Central memory CD8-positive, alpha-beta T cell (primary cell): ENCODE data around the gene SIGLEC5.

Source experiments
- ATAC-seq: fragments of 150-1000 bp; cut with Tn5 transposase; replicated peaks from 2 replicates; pipeline ENCODE4 v1.10.0; 2022; ENCODE audit warnings: mild to moderate bottlenecking, moderate FRiP score, moderate number of reproducible peaks; ENCODE audit not compliant: poor library complexity, severe bottlenecking; ENCODE audit errors: extremely low read depth
- DNase-seq, 2 donors: peaks; one replicate each; pipeline ENCODE4 v3.0.0; 2021; ENCODE audit warnings: low spot score in 2 of 2
- H3K27ac Mint-ChIP-seq: one replicate; pipeline ENCODE4 v1.8.0; 2022; ENCODE audit warnings: low read depth, mild to moderate bottlenecking, moderate library complexity, mixed read lengths
- H3K27me3 Mint-ChIP-seq: one replicate; pipeline ENCODE4 v1.8.0; 2022; ENCODE audit warnings: mixed read lengths
- H3K36me3 Mint-ChIP-seq: one replicate; pipeline ENCODE4 v1.8.0; 2022; ENCODE audit warnings: mild to moderate bottlenecking, moderate library complexity, mixed read lengths; ENCODE audit not compliant: insufficient read depth
- H3K4me1 Mint-ChIP-seq: one replicate; pipeline ENCODE4 v1.8.0; 2022; ENCODE audit warnings: mixed read lengths
- H3K4me3 Mint-ChIP-seq: one replicate; pipeline ENCODE4 v1.8.0; 2022; ENCODE audit warnings: mild to moderate bottlenecking, moderate library complexity, mixed read lengths
- H3K9me3 Mint-ChIP-seq: one replicate; pipeline ENCODE4 v1.8.0; 2022; ENCODE audit warnings: mixed read lengths

SIGLEC5 gene

GRCh38 chr19:51615991-51616390, 14.2 kb downstream of the SIGLEC5 start:
- no peak for DNase-seq

GRCh38 chr19:51614789-51615188, 15.4 kb downstream of the SIGLEC5 start:
- Mint-ChIP-seq H3K9me3 (peaks cover 7% of the 10 kb centered on the region), H3K36me3 (no peaks in the 10 kb centered on the region), H3K27ac (no peak overlapping the region), H3K4me3 (no peak overlapping the region), H3K27me3 (peaks cover 27% of the 10 kb centered on the region), H3K4me1 (no peaks in the 10 kb centered on the region)
- ATAC-seq, result no peak
- DNase-seq, result no peak

More at GRCh38 chr19:51615991-51616390, 14.2 kb downstream of the SIGLEC5 start:
- no peaks in the 10 kb centered on the region for H3K36me3 Mint-ChIP-seq
- H3K4me1 Mint-ChIP-seq, result no peaks in the 10 kb centered on the region
- H3K27ac Mint-ChIP-seq, result no peak overlapping the region
- peaks cover 27% of the 10 kb centered on the region for H3K27me3 Mint-ChIP-seq
- no peak overlapping the region for H3K4me3 Mint-ChIP-seq
- ATAC-seq, result no peak
- H3K9me3 Mint-ChIP-seq, result peaks cover 7% of the 10 kb centered on the region

DNA sequence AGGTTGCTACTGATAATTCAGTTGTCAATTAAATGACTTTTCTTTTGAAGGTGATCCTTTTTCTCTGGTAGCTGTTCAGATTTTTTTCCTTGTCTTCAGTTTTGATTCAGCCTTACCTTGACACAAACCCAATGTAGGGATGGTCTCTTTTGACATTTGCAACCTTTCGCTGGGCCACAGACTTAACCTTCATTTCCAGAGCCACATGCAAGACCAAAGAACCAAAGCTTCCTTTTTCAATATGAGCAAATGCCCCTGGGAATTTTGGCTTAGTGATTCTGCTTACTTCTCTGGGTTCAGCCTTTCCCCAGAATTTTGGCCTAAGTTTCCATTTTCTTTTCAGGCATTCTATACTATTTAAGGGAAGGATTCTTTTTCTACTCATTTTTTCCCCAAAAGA, 19.6 kb downstream of the SIGLEC5 start:
- peaks cover 27% of the 10 kb centered on the region for H3K27me3 Mint-ChIP-seq
- no peak overlapping the region for H3K4me3 Mint-ChIP-seq
- peaks cover 14% of the 10 kb centered on the region for H3K9me3 Mint-ChIP-seq

DNA sequence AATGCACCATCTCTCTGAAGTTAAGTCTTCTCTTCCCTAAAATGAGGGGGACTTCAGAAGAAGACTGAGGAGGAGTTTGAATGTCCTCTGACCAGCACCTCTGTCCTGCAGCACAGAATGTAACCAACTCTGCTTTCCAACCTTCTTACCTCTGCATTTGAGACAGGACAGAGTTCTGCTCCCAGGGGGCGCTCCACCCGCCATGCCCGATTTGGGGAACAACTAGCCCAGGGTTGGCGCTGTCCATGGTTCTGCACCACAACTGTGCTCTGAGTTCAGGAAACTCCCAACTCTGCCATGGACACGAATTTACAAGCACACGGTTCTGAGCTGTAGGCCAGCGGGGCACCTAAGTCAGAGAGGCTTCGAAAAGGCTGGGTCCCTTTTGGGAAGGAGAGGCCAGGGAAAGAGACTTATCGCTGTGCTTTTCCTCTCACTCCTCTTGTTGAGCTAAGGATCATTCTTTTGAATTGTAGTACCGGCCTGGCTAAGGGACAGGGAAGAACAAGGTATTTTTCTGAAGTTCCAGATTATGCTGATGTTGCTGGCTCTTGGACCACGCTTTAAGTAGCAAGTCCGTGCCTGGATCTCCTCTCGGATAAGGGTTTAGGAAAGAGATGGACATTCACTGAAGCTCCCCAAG, 22.2 kb downstream of the SIGLEC5 start:
- Mint-ChIP-seq H3K36me3 (no peaks in the 10 kb centered on the region), H3K9me3 (peaks cover 14% of the 10 kb centered on the region), H3K4me3 (no peak overlapping the region), H3K4me1 (peaks cover 7% of the 10 kb centered on the region), H3K27ac (no peak overlapping the region), H3K27me3 (peaks cover 9% of the 10 kb centered on the region)
- ATAC-seq (no peak), DNase-seq (no peak)

More for the DNA sequence above, 19.6 kb downstream of the SIGLEC5 start:
- Mint-ChIP-seq H3K4me1 (peaks cover 7% of the 10 kb centered on the region), H3K27ac (no peak overlapping the region), H3K36me3 (no peaks in the 10 kb centered on the region)
- ATAC-seq (no peak), DNase-seq (no peak)

- Mint-ChIP-seq H3K4me1 (peaks cover 11% of the 10 kb centered on the region), H3K9me3 (peaks cover 7% of the 10 kb centered on the region), H3K27ac (no peak overlapping the region), H3K27me3 (no peaks in the 10 kb centered on the region), H3K36me3 (no peaks in the 10 kb centered on the region), H3K4me3 (no peak overlapping the region)
- ATAC-seq (peak; percentile 52), DNase-seq (no peak)
Measured at GRCh38 chr19:51607077-51607476, 23.1 kb downstream of the SIGLEC5 start.

- ATAC-seq (no peak), DNase-seq (no peak)
- H3K9me3 Mint-ChIP-seq, result peaks cover 3% of the 10 kb centered on the region
- H3K4me1 Mint-ChIP-seq, result peaks cover 8% of the 10 kb centered on the region
- H3K27ac Mint-ChIP-seq, result no peak overlapping the region
- peak overlapping the region; percentile 71 for H3K4me3 Mint-ChIP-seq
- H3K27me3 Mint-ChIP-seq, result peaks cover 8% of the 10 kb centered on the region
- H3K36me3 Mint-ChIP-seq, result no peaks in the 10 kb centered on the region
Measured at GRCh38 chr19:51602189-51602854, 27.9 kb downstream of the SIGLEC5 start.

GRCh38 chr19:51600940-51601580, 29.1 kb downstream of the SIGLEC5 start:
- DNase-seq (no peak), ATAC-seq (peak; percentile 70)
- Mint-ChIP-seq H3K4me1 (peaks cover 6% of the 10 kb centered on the region), H3K36me3 (peaks cover 2% of the 10 kb centered on the region), H3K9me3 (no peaks in the 10 kb centered on the region), H3K27me3 (peaks cover 8% of the 10 kb centered on the region), H3K27ac (no peak overlapping the region), H3K4me3 (peak overlapping the region; percentile 77)

- Mint-ChIP-seq H3K4me3 (no peak overlapping the region), H3K27me3 (peaks cover 8% of the 10 kb centered on the region), H3K27ac (no peak overlapping the region), H3K4me1 (peaks cover 20% of the 10 kb centered on the region), H3K9me3 (peaks cover 5% of the 10 kb centered on the region), H3K36me3 (peaks cover 6% of the 10 kb centered on the region)
- ATAC-seq, result no peak
- no peak for DNase-seq
Measured at GRCh38 chr19:51599084-51599483, 31.1 kb downstream of the SIGLEC5 start.

DNA sequence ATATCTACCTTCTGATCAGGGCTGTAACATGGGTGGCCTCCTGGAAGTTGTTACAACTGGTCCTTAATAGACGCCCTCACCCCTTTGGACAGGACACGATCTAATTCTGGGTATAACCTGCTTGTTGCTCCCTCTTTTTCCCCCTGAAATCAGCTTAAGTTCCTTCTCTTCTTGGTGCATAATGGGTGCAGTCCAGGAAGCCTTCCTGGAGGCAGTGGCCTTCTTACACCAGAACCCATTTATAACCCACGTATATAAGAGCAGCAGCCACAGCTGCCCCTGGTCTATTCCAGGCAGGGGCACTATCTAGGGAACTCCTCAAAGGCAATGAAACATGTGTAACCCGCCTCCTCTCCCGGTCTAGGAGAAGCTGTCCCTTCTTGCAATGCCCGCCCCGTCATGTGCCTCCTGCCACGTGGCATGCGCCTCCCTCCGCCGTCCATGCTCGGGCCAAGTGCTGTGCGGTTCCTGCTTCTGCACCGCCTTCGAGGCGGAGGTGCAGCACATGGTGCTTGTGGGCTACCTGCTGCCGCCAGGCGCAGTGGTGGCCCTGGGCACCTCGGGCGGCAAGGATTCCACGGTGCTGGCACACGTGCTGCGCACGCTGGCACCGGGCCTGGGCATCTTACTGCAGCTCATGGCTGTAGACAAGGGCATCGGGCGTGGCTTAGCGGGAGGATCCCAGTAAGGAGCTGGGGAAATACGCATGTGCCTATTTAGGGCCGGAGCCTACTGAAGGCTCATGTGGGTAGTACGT, 31.9 kb downstream of the SIGLEC5 start:
- H3K9me3 Mint-ChIP-seq, result peaks cover 5% of the 10 kb centered on the region
- H3K36me3 Mint-ChIP-seq, result peaks cover 6% of the 10 kb centered on the region
- H3K4me3 Mint-ChIP-seq, result no peak overlapping the region
- ATAC-seq, result no peak
- no peak overlapping the region for H3K27ac Mint-ChIP-seq
- H3K27me3 Mint-ChIP-seq, result peaks cover 8% of the 10 kb centered on the region
- no peak for DNase-seq
- peaks cover 27% of the 10 kb centered on the region for H3K4me1 Mint-ChIP-seq

GRCh38 chr19:51595190-51596175, 34.7 kb downstream of the SIGLEC5 start:
- no peak overlapping the region for H3K27ac Mint-ChIP-seq
- peaks cover 6% of the 10 kb centered on the region for H3K36me3 Mint-ChIP-seq
- H3K27me3 Mint-ChIP-seq, result peaks cover 8% of the 10 kb centered on the region
- DNase-seq, result no peak
- no peak for ATAC-seq
- H3K9me3 Mint-ChIP-seq, result peaks cover 5% of the 10 kb centered on the region
- peaks cover 23% of the 10 kb centered on the region for H3K4me1 Mint-ChIP-seq
- H3K4me3 Mint-ChIP-seq, result peak overlapping the region; percentile 100

DNA sequence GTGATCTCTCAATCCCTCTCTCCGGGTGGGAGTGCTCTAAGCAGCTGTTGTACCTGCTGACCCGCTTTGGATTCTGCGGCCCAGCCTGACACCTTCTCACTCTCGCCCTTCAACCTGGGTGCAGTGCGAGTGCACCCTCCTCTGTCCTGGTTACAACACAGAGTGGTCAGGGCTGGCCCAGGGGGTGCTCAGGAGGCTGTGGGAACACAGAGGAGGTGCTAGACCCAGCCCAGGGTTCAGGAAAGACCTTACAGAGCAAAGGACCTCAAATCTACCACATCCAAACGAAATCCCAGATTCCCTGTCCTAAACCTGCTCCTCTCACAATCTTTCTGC, 35.5 kb downstream of the SIGLEC5 start:
- ATAC-seq (no peak), DNase-seq (no peak)
- H3K4me3 Mint-ChIP-seq, result peak overlapping the region; percentile 100
- H3K9me3 Mint-ChIP-seq, result peaks cover 5% of the 10 kb centered on the region
- H3K4me1 Mint-ChIP-seq, result peaks cover 23% of the 10 kb centered on the region
- H3K27ac Mint-ChIP-seq, result peak overlapping the region; percentile 94
- H3K27me3 Mint-ChIP-seq, result peaks cover 2% of the 10 kb centered on the region
- H3K36me3 Mint-ChIP-seq, result peaks cover 6% of the 10 kb centered on the region
